PC-9 (cell line): Measurements from ENCODE around the gene NALCN. TPM values are rescaled to one million over a fixed set of nuclear protein-coding genes. Genes with fewer than 3 reads are reported as not detected.

Experiments
- BruUV-seq: library from RNA; stranded (reverse); fragments of 400-500 nt; replicated peaks from 2 replicates; lab custom pipeline; 2021; lab: Mats Ljungman, UMichigan
- CTCF ChIA-PET: fragments of 300-600 bp; sonication (Branson Sonifier 250); formaldehyde crosslinking; loops from one replicate; lab custom pipeline; 2022; ENCODE audit warnings: antibody characterized with exemption; lab: Charles Lee
- POLR2A ChIA-PET: fragments of 300-600 bp; sonication (Branson Sonifier 250); formaldehyde crosslinking; loops from one replicate; lab custom pipeline; 2022; ENCODE audit warnings: antibody characterized with exemption; ENCODE audit not compliant: unreplicated experiment; lab: Charles Lee
- DNase-seq, 2 experiments: peaks; one replicate each; pipeline versions ENCODE4 v3.0.0 to v3.0.0-alpha.2; 2015 to 2022; ENCODE audit warnings: mixed read lengths in 1 of 2
- H2AFZ ChIP-seq: fragments of 200-600 bp; sonication (generic); 2 replicates; pipeline ENCODE4 v1.8.1; 2017; ENCODE audit warnings: antibody characterized with exemption
- H3F3A ChIP-seq: fragments of 200-600 bp; sonication (generic); 2 replicates; pipeline ENCODE4 v1.8.1; 2017; ENCODE audit warnings: antibody characterized with exemption, mild to moderate bottlenecking, low read depth; ENCODE audit not compliant: insufficient read depth
- H3K27ac ChIP-seq: fragments of 200-600 bp; sonication (generic); 2 replicates; pipeline ENCODE4 v1.6.1; 2016; ENCODE audit warnings: mixed run types
- H3K27me3 ChIP-seq: fragments of 200-600 bp; sonication (generic); 2 replicates; pipeline ENCODE4 v1.6.1; 2016; ENCODE audit warnings: low read depth, mixed run types; ENCODE audit not compliant: insufficient read depth
- H3K36me3 ChIP-seq: fragments of 200-600 bp; sonication (generic); 2 replicates; pipeline ENCODE4 v1.6.1; 2016; ENCODE audit warnings: low read depth, mixed run types
- H3K4me1 ChIP-seq: fragments of 200-600 bp; sonication (generic); replicated peaks from 2 replicates; pipeline ENCODE4 v1.6.1; 2016; ENCODE audit warnings: mixed run types; ENCODE audit not compliant: insufficient read depth
- H3K4me2 ChIP-seq: fragments of 200-600 bp; sonication (generic); 2 replicates; pipeline ENCODE4 v1.6.1; 2017; ENCODE audit warnings: mixed run types
- H3K4me3 ChIP-seq: fragments of 200-600 bp; sonication (generic); 2 replicates; pipeline ENCODE4 v1.6.1; 2016; ENCODE audit warnings: mixed run types
- H3K79me2 ChIP-seq: fragments of 200-600 bp; sonication (generic); 2 replicates; pipeline ENCODE4 v1.6.1; 2017; ENCODE audit warnings: low read depth, mixed run types
- H3K9me2 ChIP-seq: fragments of 200-600 bp; sonication (generic); 2 replicates; pipeline ENCODE4 v1.8.1; 2017; ENCODE audit warnings: mild to moderate bottlenecking; ENCODE audit not compliant: insufficient read depth
- H3K9me3 ChIP-seq: fragments of 200-600 bp; sonication (generic); 2 replicates; pipeline ENCODE4 v1.8.1; 2016; ENCODE audit warnings: low read depth; ENCODE audit not compliant: insufficient read depth
- H4K20me1 ChIP-seq: fragments of 200-600 bp; sonication (generic); 2 replicates; pipeline ENCODE4 v1.8.1; 2017; ENCODE audit not compliant: insufficient read depth
- CTCF ChIP-seq: fragments of 200-600 bp; sonication (generic); conservative IDR thresholded peaks from 2 replicates; pipeline ENCODE4 v1.6.1; 2017; ENCODE audit warnings: mixed run types, antibody characterized with exemption, mild to moderate bottlenecking, moderate library complexity
- EZH2 ChIP-seq: fragments of 200-600 bp; sonication (generic); IDR thresholded peaks from 2 replicates; pipeline ENCODE4 v1.8.0; 2017; ENCODE audit warnings: antibody characterized with exemption, low read depth
- intact Hi-C: fragments of 100-400 bp; cut with micrococcal nuclease; formaldehyde crosslinking; loops from one replicate; pipeline ENCODE4 v1.10.0; 2022; ENCODE audit not compliant: unreplicated experiment
- total RNA-seq: library from RNA; stranded (reverse); gene quantifications from 2 replicates; pipeline ENCODE4 v1.2.3, GENCODE V29; 2021

The NALCN gene
- total RNA-seq, 1 experiment from 2014 or later, result 7.7 TPM

GRCh38 chr13:101211261-101211660 lies 205.0 kb downstream of the NALCN start:
- ChIA-PET POLR2A (interaction anchor here (0.7 to 0.8 kb wide), 2 partner anchors 40 to 241 kb away, joined by 4 to 9 read pairs; partner anchors contain the start of gene ITGBL1), CTCF (interaction anchor here (0.6 kb wide), 1 partner anchor 563 kb away, joined by 3 read pairs; no protein-coding TSS in a partner anchor)
- no peaks in the 10 kb centered on the region for H3K79me2 ChIP-seq
- no peaks in the 10 kb centered on the region for H4K20me1 ChIP-seq
- no peaks in the 10 kb centered on the region for H3K9me2 ChIP-seq
- H2AFZ ChIP-seq, result no peak overlapping the region
- H3K36me3 ChIP-seq, result peaks cover 14% of the 10 kb centered on the region
- H3K4me1 ChIP-seq, result peaks cover 18% of the 10 kb centered on the region
- peak overlapping the region; percentile 85 for H3K27ac ChIP-seq
- peak in 1 of 2 experiments; percentile 86 for DNase-seq
- H3K9me3 ChIP-seq, result peaks cover 11% of the 10 kb centered on the region
- no TSS peak for BruUV-seq
- H3K27me3 ChIP-seq, result no peaks in the 10 kb centered on the region
- intact Hi-C loops, result loop anchor here (1.0 kb wide), 1 partner anchor 239 kb away; no protein-coding TSS in a partner anchor
- H3K4me2 ChIP-seq, result peak overlapping the region; percentile 22; the same call in 1 of the 2 replicates
- H3F3A ChIP-seq, result peaks cover 8% of the 10 kb centered on the region; the same call in 1 of the 2 replicates
- no peak overlapping the region for H3K4me3 ChIP-seq
- TF ChIP-seq CTCF (no peak), EZH2 (no peak)

- peaks cover 18% of the 10 kb centered on the region for H3K4me1 ChIP-seq
- H3K9me2 ChIP-seq, result no peaks in the 10 kb centered on the region
- no peaks in the 10 kb centered on the region for H4K20me1 ChIP-seq
- no peaks in the 10 kb centered on the region for H3K27me3 ChIP-seq
- H3F3A ChIP-seq, result peaks cover 8% of the 10 kb centered on the region; the same call in 1 of the 2 replicates
- H3K9me3 ChIP-seq, result peaks cover 11% of the 10 kb centered on the region
- H2AFZ ChIP-seq, result no peak overlapping the region
- peaks cover 14% of the 10 kb centered on the region for H3K36me3 ChIP-seq
- BruUV-seq, result no TSS peak
- no peak for DNase-seq
- intact Hi-C loops, result loop anchor here (1.0 kb wide), 1 partner anchor 240 kb away; no protein-coding TSS in a partner anchor
- no peaks in the 10 kb centered on the region for H3K79me2 ChIP-seq
- H3K4me2 ChIP-seq, result peak overlapping the region; percentile 22; the same call in 1 of the 2 replicates
- H3K27ac ChIP-seq, result peak overlapping the region; percentile 85
- ChIA-PET CTCF (interaction anchor here (0.6 kb wide), 1 partner anchor 562 kb away, joined by 3 read pairs; no protein-coding TSS in a partner anchor), POLR2A (interaction anchor here (0.7 to 0.8 kb wide), 2 partner anchors 40 to 242 kb away, joined by 4 to 9 read pairs; partner anchors contain the start of gene ITGBL1)
- TF ChIP-seq EZH2 (no peak), CTCF (no peak)
- H3K4me3 ChIP-seq, result no peak overlapping the region
Measured at GRCh38 chr13:101210774-101211173, 205.5 kb downstream of the NALCN start.

GRCh38 chr13:101209206-101209893 lies 207.0 kb downstream of the NALCN start:
- Histone ChIP-seq H3K4me2 (no peak overlapping the region), H3K4me3 (no peak overlapping the region), H3K4me1 (peaks cover 18% of the 10 kb centered on the region), H2AFZ (no peak overlapping the region), H3K9me3 (peaks cover 11% of the 10 kb centered on the region), H3K27ac (no peak overlapping the region), H3K79me2 (no peaks in the 10 kb centered on the region), H4K20me1 (no peaks in the 10 kb centered on the region), H3K36me3 (peaks cover 14% of the 10 kb centered on the region), H3K27me3 (no peaks in the 10 kb centered on the region), H3F3A (peaks cover 8% of the 10 kb centered on the region; the same call in 1 of the 2 replicates), H3K9me2 (no peaks in the 10 kb centered on the region)
- ChIA-PET POLR2A (no interaction called here), CTCF (no interaction called here)
- no TSS peak for BruUV-seq
- DNase-seq, result no peak
- TF ChIP-seq EZH2 (no peak), CTCF (no peak)
- intact Hi-C loops, result no loop called here
